Activated naive CD8-positive, alpha-beta T cell treated with anti-CD3 and anti-CD28 coated beads, Interleukin-2, amount 10 ng/mL, durations not matched to agents 7 days and 5 days (primary cell): ENCODE data around the gene COL5A2. TPM values are rescaled to one million over a fixed set of nuclear protein-coding genes. Genes with fewer than 3 reads are reported as not detected.

Source experiments
- ATAC-seq: fragments of 150-1000 bp; cut with Tn5 transposase; one replicate; pipeline ENCODE4 v1.10.0; 2021; ENCODE audit warnings: low read depth, moderate library complexity
- POLR2A ChIA-PET: fragments of 350-600 bp; sonication (Branson Sonifier 250); formaldehyde crosslinking; loops from one replicate; lab custom pipeline; 2021; ENCODE audit warnings: antibody characterized with exemption; lab: Charles Lee
- DNase-seq: peaks from one replicate; pipeline ENCODE4 v3.0.0; 2021
- H3K27ac Mint-ChIP-seq: one replicate; pipeline ENCODE4 v1.8.0; 2022; ENCODE audit warnings: mild to moderate bottlenecking, mixed read lengths
- H3K27me3 Mint-ChIP-seq: one replicate; pipeline ENCODE4 v1.8.0; 2022; ENCODE audit warnings: mild to moderate bottlenecking, moderate library complexity, mixed read lengths
- H3K36me3 Mint-ChIP-seq: one replicate; pipeline ENCODE4 v1.8.0; 2021; ENCODE audit warnings: mild to moderate bottlenecking, mixed read lengths
- H3K4me1 Mint-ChIP-seq: one replicate; pipeline ENCODE4 v1.8.0; 2021; ENCODE audit warnings: mixed read lengths
- H3K4me3 Mint-ChIP-seq: one replicate; pipeline ENCODE4 v1.8.0; 2022; ENCODE audit warnings: mild to moderate bottlenecking, moderate library complexity, mixed read lengths
- H3K9me3 Mint-ChIP-seq: one replicate; pipeline ENCODE4 v1.8.0; 2021; ENCODE audit warnings: mixed read lengths
- total RNA-seq, 2 experiments: library from RNA; stranded (reverse); gene quantifications; one replicate each; pipeline ENCODE4 v1.2.3, GENCODE V29; 2021

Gene COL5A2
- 1 to 10 TPM; 2.2 to 2.3 TPM for total RNA-seq

DNA sequence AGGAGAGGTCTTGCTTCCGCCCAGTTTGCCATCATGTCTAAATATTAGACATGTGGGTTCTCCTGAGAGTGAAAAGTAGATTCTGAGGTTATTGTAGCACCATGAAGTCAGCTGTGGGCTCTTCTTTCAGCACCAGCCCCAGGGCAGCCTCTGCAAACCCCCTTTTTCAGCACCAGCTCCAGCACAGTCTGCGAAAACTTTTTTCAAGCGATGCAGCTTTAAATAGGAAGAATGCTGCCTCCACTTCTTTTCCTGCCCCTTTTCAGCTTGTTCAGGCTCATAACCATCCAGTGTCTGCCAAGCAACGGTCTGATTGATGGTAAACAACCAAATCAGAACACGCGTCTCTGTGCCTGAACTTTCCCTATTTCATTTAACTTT lies at the start of gene COL5A2:
TSS of gene COL5A2 (minus strand) at position 192 of the 381 bp plus-strand sequence. CDS start at position 35, 157 bp downstream.
- H3K27ac Mint-ChIP-seq: no peak within 1 kb of the TSS
- peaks cover 7% of the 10 kb centered on the region for H3K4me1 Mint-ChIP-seq
- no peaks in the 10 kb centered on the region for H3K36me3 Mint-ChIP-seq
- H3K4me3 Mint-ChIP-seq: peak within 1 kb of the TSS; percentile 44
- ATAC-seq (no peak), DNase-seq (no peak)
- no peaks in the 10 kb centered on the region for H3K9me3 Mint-ChIP-seq
- POLR2A ChIA-PET: interaction anchor here (0.5 to 0.7 kb wide), 2 partner anchors 30 to 82 kb away, joined by 3 read pairs; no protein-coding TSS in a partner anchor
- peaks cover 21% of the 10 kb centered on the region for H3K27me3 Mint-ChIP-seq

DNA sequence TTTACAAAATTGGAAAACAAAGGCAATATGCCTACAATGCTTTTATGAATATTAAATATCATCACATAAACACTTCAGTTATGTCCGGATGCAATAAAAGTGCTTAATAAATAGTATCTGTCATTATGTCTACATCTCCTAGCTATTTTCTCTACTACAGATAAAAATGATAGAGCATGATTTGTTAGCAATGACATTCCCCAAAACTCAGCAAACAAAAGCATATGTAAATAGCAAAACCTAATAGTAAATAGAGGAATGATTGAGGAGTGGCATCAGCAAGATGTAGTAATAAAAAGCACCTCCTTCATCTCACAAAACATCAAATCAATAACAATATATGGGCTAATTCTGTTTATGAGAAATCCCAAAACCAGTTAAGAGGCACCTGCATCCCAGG lies 46.5 kb upstream of the COL5A2 start:
- H3K4me1 Mint-ChIP-seq: peaks cover 2% of the 10 kb centered on the region
- H3K27me3 Mint-ChIP-seq: no peaks in the 10 kb centered on the region
- no peak overlapping the region for H3K4me3 Mint-ChIP-seq
- DNase-seq (no peak), ATAC-seq (no peak)
- no peak overlapping the region for H3K27ac Mint-ChIP-seq
- peaks cover 1% of the 10 kb centered on the region for H3K36me3 Mint-ChIP-seq
- H3K9me3 Mint-ChIP-seq: peaks cover 2% of the 10 kb centered on the region
- POLR2A ChIA-PET: no interaction called here

DNA sequence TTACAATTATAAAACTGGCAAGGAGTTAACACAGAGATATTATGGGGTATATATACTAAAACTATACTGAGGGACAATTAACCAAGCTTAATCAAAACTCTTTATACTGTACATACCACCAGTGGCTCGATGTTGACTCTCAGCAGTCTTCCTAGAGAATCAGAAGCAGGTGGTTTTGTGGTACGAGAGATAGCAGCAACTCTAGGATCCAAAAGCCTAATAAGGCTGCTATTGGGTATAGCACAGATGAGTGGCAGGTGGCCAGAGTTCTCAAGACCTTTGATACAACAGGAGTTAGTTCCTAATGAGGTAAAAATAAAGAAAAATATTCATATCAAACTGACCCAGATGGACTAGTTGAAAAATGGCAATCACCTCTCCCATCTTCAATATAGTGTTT lies 45.5 kb upstream of the COL5A2 start:
- Mint-ChIP-seq H3K27me3 (no peaks in the 10 kb centered on the region), H3K27ac (no peak overlapping the region), H3K36me3 (peaks cover 1% of the 10 kb centered on the region), H3K4me3 (no peak overlapping the region), H3K9me3 (peaks cover 2% of the 10 kb centered on the region), H3K4me1 (peaks cover 2% of the 10 kb centered on the region)
- POLR2A ChIA-PET: no interaction called here
- ATAC-seq: no peak
- DNase-seq: no peak

DNA sequence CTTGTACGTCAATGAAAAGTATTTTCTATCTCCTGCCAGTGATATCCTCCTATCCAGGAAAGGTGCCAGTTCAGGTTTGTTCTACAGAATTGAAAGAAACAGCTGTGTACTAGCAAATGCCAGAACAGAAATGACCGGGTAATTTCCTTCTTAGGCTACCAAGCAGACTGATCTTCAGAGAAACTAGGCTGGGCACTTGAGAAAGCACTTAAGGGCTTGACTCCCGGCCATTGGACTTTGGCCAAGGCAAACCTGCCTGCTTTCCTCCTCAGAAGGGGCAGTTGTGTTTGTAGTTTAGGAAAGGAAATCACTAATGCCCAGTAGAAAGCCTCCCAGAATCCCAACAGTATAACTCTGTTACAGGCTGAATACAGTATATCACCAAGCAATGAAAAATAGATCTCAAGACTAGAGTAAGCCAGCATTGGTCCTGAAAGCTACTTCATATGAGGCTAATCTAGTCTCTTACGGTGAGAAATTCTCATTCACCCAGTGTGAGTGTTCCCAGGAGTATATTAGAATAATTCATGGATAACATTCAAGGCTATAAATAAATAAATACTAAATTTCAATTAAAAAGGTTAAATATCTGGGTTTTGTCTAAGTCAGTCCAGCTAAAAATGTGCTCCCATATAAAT lies 43.0 kb upstream of the COL5A2 start:
- Mint-ChIP-seq H3K4me3 (no peak overlapping the region), H3K4me1 (peaks cover 2% of the 10 kb centered on the region), H3K27ac (no peak overlapping the region), H3K36me3 (peaks cover 1% of the 10 kb centered on the region), H3K9me3 (peaks cover 2% of the 10 kb centered on the region), H3K27me3 (no peaks in the 10 kb centered on the region)
- no peak for DNase-seq
- POLR2A ChIA-PET: no interaction called here
- ATAC-seq: no peak

DNA sequence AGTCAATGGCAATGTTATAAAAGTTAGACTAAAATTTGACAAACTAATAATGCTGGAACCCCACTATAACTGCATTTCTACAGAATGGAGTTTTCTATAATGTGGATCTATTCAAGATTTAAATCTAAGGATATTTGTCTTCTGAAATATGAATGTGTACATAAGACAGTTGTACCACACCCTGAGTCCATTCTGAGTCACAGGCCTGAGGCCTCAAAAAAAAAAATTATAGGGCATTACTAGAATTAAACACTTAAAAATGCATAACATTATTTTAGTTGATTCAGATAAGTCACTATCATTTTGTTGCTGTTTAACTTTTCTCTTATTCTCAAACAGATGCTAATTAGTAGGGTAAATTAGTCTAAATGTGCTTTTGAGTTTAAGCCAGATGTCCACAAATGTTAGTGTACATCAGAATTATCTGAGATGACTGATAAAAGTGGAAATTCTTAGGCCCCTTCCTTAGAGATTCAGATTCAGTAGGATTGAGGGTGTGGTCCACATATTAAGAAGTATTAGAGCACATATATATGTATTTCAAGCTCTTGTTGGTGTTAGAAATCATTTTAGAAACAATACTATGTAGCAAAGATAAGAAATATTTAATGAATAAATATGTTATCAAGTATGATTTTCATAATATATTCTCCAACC lies 42.4 kb upstream of the COL5A2 start:
- DNase-seq (no peak), ATAC-seq (no peak)
- H3K36me3 Mint-ChIP-seq: no peaks in the 10 kb centered on the region
- H3K27ac Mint-ChIP-seq: no peak overlapping the region
- POLR2A ChIA-PET: no interaction called here
- H3K4me1 Mint-ChIP-seq: peaks cover 2% of the 10 kb centered on the region
- no peaks in the 10 kb centered on the region for H3K27me3 Mint-ChIP-seq
- no peaks in the 10 kb centered on the region for H3K9me3 Mint-ChIP-seq
- no peak overlapping the region for H3K4me3 Mint-ChIP-seq

DNA sequence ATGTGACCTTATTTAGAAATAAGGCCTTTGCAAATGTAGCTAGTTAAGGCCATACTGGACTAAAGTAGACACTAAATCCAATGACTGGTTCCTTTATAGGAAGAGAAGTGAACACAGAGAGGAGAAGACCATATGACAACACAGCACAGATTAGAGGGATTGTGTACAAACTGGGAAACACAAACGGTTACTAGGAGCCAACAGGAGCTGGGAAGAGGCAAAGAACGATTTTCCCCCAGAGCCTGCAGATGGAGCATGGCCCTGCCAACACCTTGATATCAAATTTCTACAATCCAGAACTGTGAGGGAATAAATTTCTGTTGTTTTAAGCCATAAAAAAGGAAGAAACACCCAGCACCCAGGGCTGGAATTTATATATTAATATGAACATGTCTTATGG lies 38.7 kb upstream of the COL5A2 start:
- Mint-ChIP-seq H3K4me3 (no peak overlapping the region), H3K9me3 (no peaks in the 10 kb centered on the region), H3K27ac (no peak overlapping the region), H3K36me3 (no peaks in the 10 kb centered on the region), H3K4me1 (no peaks in the 10 kb centered on the region), H3K27me3 (no peaks in the 10 kb centered on the region)
- DNase-seq (no peak), ATAC-seq (no peak)
- POLR2A ChIA-PET: no interaction called here

DNA sequence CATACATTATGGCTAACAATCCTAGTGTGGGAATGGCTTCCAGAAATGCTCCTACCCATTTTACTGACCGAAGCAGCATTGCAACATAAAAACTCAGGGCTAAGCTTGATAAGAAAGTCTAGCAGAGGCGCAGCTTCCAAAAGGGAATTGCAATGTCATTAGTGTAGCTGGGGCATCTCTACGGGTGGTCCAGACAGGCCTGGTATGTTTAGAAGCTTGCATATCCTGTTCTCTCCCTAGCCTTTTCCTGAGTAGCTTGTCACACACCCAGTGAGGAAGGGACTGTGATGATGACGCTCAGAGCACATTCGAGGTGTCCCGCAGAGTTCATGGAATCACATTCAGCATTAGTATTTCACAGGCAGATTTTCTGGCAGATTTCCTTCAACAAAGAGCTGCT lies 38.0 kb upstream of the COL5A2 start:
- Mint-ChIP-seq H3K27me3 (no peaks in the 10 kb centered on the region), H3K4me3 (no peak overlapping the region), H3K36me3 (no peaks in the 10 kb centered on the region), H3K27ac (no peak overlapping the region), H3K4me1 (no peaks in the 10 kb centered on the region), H3K9me3 (no peaks in the 10 kb centered on the region)
- no peak for DNase-seq
- no peak for ATAC-seq
- POLR2A ChIA-PET: no interaction called here

DNA sequence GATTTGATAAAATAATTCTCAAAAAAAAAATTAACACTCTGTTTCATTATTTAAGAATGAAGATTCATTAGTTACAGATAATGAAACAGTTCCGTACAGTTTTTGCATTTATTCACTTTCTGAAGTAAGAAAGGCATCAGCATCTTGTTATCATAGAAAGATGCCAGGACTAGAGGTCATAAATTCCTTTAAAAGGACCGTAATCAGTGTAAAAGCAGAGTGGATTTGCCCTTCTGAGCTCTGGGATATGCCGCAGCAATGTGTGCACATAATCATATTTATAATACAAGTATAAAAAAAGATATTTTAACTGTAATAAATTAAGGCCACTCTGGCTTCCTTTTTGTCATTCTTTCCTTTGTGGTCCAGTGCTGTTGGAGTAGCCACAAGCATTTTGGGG lies 37.5 kb upstream of the COL5A2 start:
- no peak for ATAC-seq
- DNase-seq: no peak
- Mint-ChIP-seq H3K4me3 (no peak overlapping the region), H3K27me3 (no peaks in the 10 kb centered on the region), H3K27ac (no peak overlapping the region), H3K9me3 (no peaks in the 10 kb centered on the region), H3K4me1 (no peaks in the 10 kb centered on the region), H3K36me3 (no peaks in the 10 kb centered on the region)
- POLR2A ChIA-PET: no interaction called here

DNA sequence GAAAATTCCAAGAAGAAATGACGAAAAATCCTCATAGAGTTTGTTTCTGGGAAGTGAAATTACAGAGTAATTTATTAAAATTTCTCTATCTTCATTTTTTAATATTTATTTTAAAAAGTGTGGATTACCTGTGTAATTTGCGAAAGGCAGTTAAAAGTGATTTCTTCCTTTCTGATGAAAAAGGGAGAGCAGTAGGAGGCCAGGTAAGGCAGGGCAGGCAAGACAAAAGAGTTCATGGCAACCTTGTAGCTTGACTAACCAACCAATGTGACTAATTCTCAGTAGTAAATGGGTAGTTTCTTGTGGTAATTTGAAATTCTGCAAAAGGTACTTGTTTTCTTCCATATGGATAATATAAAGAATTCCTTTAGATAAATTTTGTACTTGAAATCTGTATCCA lies 34.9 kb upstream of the COL5A2 start:
- Mint-ChIP-seq H3K4me1 (peaks cover 5% of the 10 kb centered on the region), H3K27me3 (no peaks in the 10 kb centered on the region), H3K9me3 (no peaks in the 10 kb centered on the region), H3K4me3 (no peak overlapping the region), H3K36me3 (no peaks in the 10 kb centered on the region), H3K27ac (no peak overlapping the region)
- POLR2A ChIA-PET: no interaction called here
- no peak for DNase-seq
- ATAC-seq: no peak

DNA sequence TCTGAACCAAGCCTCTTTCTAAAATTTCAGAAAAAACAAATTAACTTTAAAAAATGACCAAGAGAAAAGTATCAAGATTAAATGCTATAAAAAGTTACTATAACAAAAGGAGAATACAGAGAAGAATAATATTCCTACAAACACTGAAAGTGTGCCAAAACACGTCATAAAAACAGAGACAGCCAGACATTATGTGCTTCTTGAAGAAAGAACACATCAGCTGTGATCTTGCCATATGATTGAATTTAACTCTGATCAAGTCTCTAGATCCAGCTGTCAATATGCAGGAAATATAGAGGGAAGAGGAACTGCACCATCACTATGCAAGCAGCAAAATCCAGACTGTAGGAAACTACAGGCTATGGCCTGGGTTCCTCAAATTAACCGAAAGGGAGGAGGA lies 33.7 kb upstream of the COL5A2 start:
- DNase-seq: no peak
- H3K4me1 Mint-ChIP-seq: peaks cover 5% of the 10 kb centered on the region
- POLR2A ChIA-PET: no interaction called here
- no peaks in the 10 kb centered on the region for H3K9me3 Mint-ChIP-seq
- H3K4me3 Mint-ChIP-seq: no peak overlapping the region
- no peaks in the 10 kb centered on the region for H3K36me3 Mint-ChIP-seq
- H3K27me3 Mint-ChIP-seq: no peaks in the 10 kb centered on the region
- ATAC-seq: no peak
- no peak overlapping the region for H3K27ac Mint-ChIP-seq

DNA sequence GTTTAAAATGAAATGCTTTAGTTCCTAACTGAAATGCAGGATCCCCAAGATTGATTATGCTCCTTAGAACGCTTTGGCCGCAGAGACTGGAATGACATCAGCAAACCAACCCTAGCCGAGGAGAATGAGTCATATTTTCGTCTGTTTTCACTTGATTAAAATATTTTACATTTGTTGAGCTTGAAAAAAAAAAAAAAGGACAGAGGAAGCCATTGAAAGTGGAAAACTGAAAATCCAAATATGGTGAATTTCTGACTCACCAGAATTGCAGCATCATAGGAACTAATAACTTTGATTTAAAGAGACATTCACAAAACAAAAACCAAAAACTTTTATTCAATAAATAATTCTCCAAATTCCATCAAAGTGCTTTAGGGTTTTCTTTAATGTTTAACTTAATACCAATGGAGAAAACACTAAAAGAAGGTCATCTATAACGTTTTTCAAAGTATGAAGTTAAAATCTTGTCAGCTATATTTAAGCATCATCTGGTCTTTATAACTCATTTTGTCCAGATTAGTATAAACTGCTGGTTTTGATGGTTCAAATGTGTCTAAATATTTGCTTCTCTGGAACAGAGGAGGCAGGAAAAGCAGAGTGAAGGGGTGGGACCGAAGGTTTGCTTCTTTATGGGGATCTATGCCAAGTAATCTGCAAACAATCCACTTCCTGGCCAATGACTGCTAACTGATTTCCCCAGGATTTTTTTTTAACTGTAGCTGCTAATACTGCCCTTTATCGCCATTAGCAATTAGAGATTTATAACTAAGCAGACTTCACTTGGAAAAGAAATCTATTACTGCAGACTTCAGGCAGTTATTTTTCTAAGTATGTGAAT lies 30.9 kb upstream of the COL5A2 start:
- Mint-ChIP-seq H3K27ac (no peak overlapping the region), H3K9me3 (no peaks in the 10 kb centered on the region), H3K4me3 (no peak overlapping the region), H3K36me3 (no peaks in the 10 kb centered on the region), H3K27me3 (no peaks in the 10 kb centered on the region), H3K4me1 (peaks cover 5% of the 10 kb centered on the region)
- ATAC-seq (no peak), DNase-seq (no peak)
- POLR2A ChIA-PET: interaction anchor here (0.6 kb wide), 2 partner anchors 31 to 186 kb away, joined by 3 read pairs; partner anchors contain the start of gene COL5A2

DNA sequence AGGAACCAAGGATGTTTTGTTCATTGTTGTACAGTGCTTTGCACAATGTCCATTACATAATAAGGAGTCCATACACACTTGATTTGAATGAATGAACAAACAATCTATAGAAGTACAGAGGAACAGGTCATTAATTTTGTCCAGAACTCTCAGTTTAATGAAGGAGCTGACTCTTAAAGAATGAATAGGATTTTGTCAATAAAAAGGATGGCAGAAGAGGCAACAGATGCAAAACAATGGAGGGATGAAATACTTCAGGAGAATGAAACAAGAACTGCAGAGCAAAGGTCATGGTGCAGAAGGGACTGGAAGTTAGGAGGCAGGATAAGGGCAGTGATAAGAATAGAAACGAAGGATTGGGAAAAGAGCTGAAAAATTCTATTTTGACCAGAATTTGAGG lies 28.7 kb upstream of the COL5A2 start:
- H3K4me3 Mint-ChIP-seq: no peak overlapping the region
- ATAC-seq (no peak), DNase-seq (no peak)
- POLR2A ChIA-PET: no interaction called here
- H3K27ac Mint-ChIP-seq: no peak overlapping the region
- H3K9me3 Mint-ChIP-seq: no peaks in the 10 kb centered on the region
- H3K27me3 Mint-ChIP-seq: no peaks in the 10 kb centered on the region
- H3K36me3 Mint-ChIP-seq: no peaks in the 10 kb centered on the region
- peaks cover 9% of the 10 kb centered on the region for H3K4me1 Mint-ChIP-seq

DNA sequence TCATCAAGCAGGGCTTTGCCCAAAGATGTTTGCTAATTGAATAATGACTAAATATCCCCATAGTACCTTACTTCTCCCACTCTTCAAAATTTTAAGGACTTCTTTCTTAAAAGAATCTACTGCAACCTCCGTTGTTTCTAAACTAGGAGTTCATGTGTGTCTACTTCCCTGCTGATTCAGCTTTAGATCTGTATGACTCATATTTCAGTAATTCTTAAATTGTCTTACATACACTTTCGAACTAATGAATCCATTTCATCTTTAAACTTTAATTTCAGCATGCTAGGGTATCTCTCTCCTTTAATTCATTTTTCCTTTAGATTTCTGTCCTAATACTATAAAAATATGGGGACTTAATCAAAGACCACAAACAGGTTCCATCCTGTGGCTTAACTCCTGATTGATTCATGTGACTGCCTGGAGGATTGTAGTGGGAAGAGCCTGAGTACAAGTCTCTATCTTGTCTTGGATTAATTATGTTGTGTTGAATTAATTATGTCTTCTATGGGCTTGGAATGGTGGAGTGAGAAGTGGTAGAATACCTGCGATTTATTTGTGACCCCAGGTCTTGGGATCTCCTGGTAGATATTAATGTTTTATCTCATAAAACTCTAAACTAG lies 24.9 kb upstream of the COL5A2 start:
- no peak overlapping the region for H3K4me3 Mint-ChIP-seq
- POLR2A ChIA-PET: no interaction called here
- H3K36me3 Mint-ChIP-seq: no peaks in the 10 kb centered on the region
- no peak for DNase-seq
- no peaks in the 10 kb centered on the region for H3K9me3 Mint-ChIP-seq
- H3K27me3 Mint-ChIP-seq: no peaks in the 10 kb centered on the region
- no peak overlapping the region for H3K27ac Mint-ChIP-seq
- no peak for ATAC-seq
- H3K4me1 Mint-ChIP-seq: peaks cover 4% of the 10 kb centered on the region
